MCF 10A (cell line): Measurements from ENCODE around the gene DCBLD1. TPM values are rescaled to one million over a fixed set of nuclear protein-coding genes. Genes with fewer than 3 reads are reported as not detected.
A peak's percentile ranks its signal among the peaks of the same experiment; 100 is the strongest.

Source experiments
- BruUV-seq: library from RNA; stranded (reverse); fragments of 400-500 nt; replicated peaks from 2 replicates; lab custom pipeline; 2021; lab: Mats Ljungman, UMichigan
- CTCF ChIA-PET: fragments of 300-600 bp; sonication (Branson Sonifier 250); formaldehyde crosslinking; extraction: SDS; loops from one replicate; lab custom pipeline; 2021; ENCODE audit warnings: antibody characterized with exemption, inconsistent platforms; lab: Yijun Ruan, JAX
- POLR2A ChIA-PET: fragments of 300-600, 350-650 bp; sonication (Branson Sonifier 250); formaldehyde crosslinking; extraction: SDS; loops from one replicate; lab custom pipeline; 2020; ENCODE audit warnings: antibody characterized with exemption, inconsistent platforms; lab: Yijun Ruan, JAX
- DNase-seq: peaks from one replicate; pipeline ENCODE4 v3.0.0-alpha.2; 2018; ENCODE audit not compliant: unreplicated experiment
- H3K27ac Mint-ChIP-seq: one replicate; pipeline ENCODE4 v1.8.0; 2022; ENCODE audit warnings: mild to moderate bottlenecking, low read depth, mixed read lengths; ENCODE audit not compliant: unreplicated experiment
- H3K27me3 Mint-ChIP-seq: one replicate; pipeline ENCODE4 v1.8.0; 2022; ENCODE audit warnings: mixed read lengths; ENCODE audit not compliant: insufficient read depth, unreplicated experiment
- H3K36me3 Mint-ChIP-seq: one replicate; pipeline ENCODE4 v1.8.0; 2022; ENCODE audit warnings: mild to moderate bottlenecking, moderate library complexity, mixed read lengths; ENCODE audit not compliant: insufficient read depth, unreplicated experiment
- H3K4me1 Mint-ChIP-seq: one replicate; pipeline ENCODE4 v1.8.0; 2022; ENCODE audit warnings: mixed read lengths; ENCODE audit not compliant: insufficient read depth, unreplicated experiment
- H3K4me3 Mint-ChIP-seq: one replicate; pipeline ENCODE4 v1.8.0; 2022; ENCODE audit warnings: mild to moderate bottlenecking, moderate library complexity, mixed read lengths; ENCODE audit not compliant: unreplicated experiment
- H3K9me3 Mint-ChIP-seq: one replicate; pipeline ENCODE4 v1.8.0; 2022; ENCODE audit warnings: mixed read lengths; ENCODE audit not compliant: unreplicated experiment
- CTCF ChIP-seq: fragments of 200-600 bp; IDR thresholded peaks from one replicate; pipeline ENCODE4 v1.8.0; 2022; ENCODE audit warnings: antibody characterized with exemption, mild to moderate bottlenecking; ENCODE audit not compliant: unreplicated experiment
- intact Hi-C: fragments of 100-400 bp; cut with micrococcal nuclease; formaldehyde crosslinking; loops from 2 replicates; pipeline ENCODE4 v1.14.1; 2022
- total RNA-seq: library from RNA; stranded (reverse); gene quantifications from 2 replicates; pipeline ENCODE4 v1.2.3, GENCODE V29; 2022

The DCBLD1 gene
- total RNA-seq, 1 experiment from 2014 or later = 25.4 TPM

GRCh38 chr6:117484052-117484646, 1.7 kb downstream of the DCBLD1 start:
- peak overlapping the region; percentile 82 for H3K27ac Mint-ChIP-seq
- BruUV-seq = TSS peak; percentile 28

GRCh38 chr6:117485433-117485832, 3.0 kb downstream of the DCBLD1 start:
- no peak for DNase-seq
- H3K4me3 Mint-ChIP-seq = peak overlapping the region; percentile 92
- H3K9me3 Mint-ChIP-seq = no peaks in the 10 kb centered on the region
- no peaks in the 10 kb centered on the region for H3K27me3 Mint-ChIP-seq
- ChIA-PET CTCF (interaction anchor here (0.7 to 4.6 kb wide), 6 partner anchors 11 to 117 kb away, joined by 3 to 23 read pairs (median 4); partner anchors contain the start of gene GOPC), POLR2A (interaction anchor here (0.7 to 8.3 kb wide), 9 partner anchors 10 to 116 kb away, joined by 3 to 165 read pairs (median 5); partner anchors contain the start of genes GOPC and ROS1)
- H3K4me1 Mint-ChIP-seq = peaks cover 17% of the 10 kb centered on the region
- intact Hi-C loops = no loop called here
- H3K36me3 Mint-ChIP-seq = peaks cover 6% of the 10 kb centered on the region
- no peak for TF ChIP-seq CTCF
- peak overlapping the region; percentile 75 for H3K27ac Mint-ChIP-seq
- no TSS peak for BruUV-seq

More at GRCh38 chr6:117484052-117484646, 1.7 kb downstream of the DCBLD1 start:
- Mint-ChIP-seq H3K36me3 (peaks cover 6% of the 10 kb centered on the region), H3K4me1 (peaks cover 17% of the 10 kb centered on the region), H3K27me3 (no peaks in the 10 kb centered on the region), H3K4me3 (peak overlapping the region; percentile 92), H3K9me3 (no peaks in the 10 kb centered on the region)
- no peak for DNase-seq
- intact Hi-C loops = loop anchor here (5.0 kb wide), 1 partner anchor 58 kb away; no protein-coding TSS in a partner anchor
- TF ChIP-seq CTCF = no peak
- ChIA-PET CTCF (interaction anchor here (0.6 to 4.6 kb wide), 12 partner anchors 13 to 295 kb away, joined by 3 to 23 read pairs (median 4); partner anchors contain the start of gene ROS1), POLR2A (interaction anchor here (0.7 to 8.3 kb wide), 18 partner anchors 11 to 239 kb away, joined by 3 to 165 read pairs (median 5); partner anchors contain the start of genes GOPC and ROS1)

- no peaks in the 10 kb centered on the region for H3K27me3 Mint-ChIP-seq
- peaks cover 25% of the 10 kb centered on the region for H3K4me1 Mint-ChIP-seq
- intact Hi-C loops = no loop called here
- H3K27ac Mint-ChIP-seq = peak overlapping the region; percentile 75
- TF ChIP-seq CTCF = no peak
- peaks cover 6% of the 10 kb centered on the region for H3K36me3 Mint-ChIP-seq
- H3K9me3 Mint-ChIP-seq = no peaks in the 10 kb centered on the region
- CTCF ChIA-PET = interaction anchor here (0.6 to 4.6 kb wide), 2 partner anchors 9 to 62 kb away, joined by 6 to 23 read pairs; partner anchors contain the start of gene ROS1
- POLR2A ChIA-PET = no interaction called here
- no peak overlapping the region for H3K4me3 Mint-ChIP-seq
- no TSS peak for BruUV-seq
- DNase-seq = no peak
These were observed 5.3 kb downstream of the DCBLD1 start for GRCh38 chr6:117487821-117488220.

GRCh38 chr6:117489003-117489402, 6.5 kb downstream of the DCBLD1 start:
- DNase-seq = no peak
- Mint-ChIP-seq H3K27me3 (no peaks in the 10 kb centered on the region), H3K9me3 (no peaks in the 10 kb centered on the region), H3K4me1 (peaks cover 30% of the 10 kb centered on the region), H3K27ac (no peak overlapping the region), H3K36me3 (peaks cover 6% of the 10 kb centered on the region), H3K4me3 (no peak overlapping the region)
- intact Hi-C loops = no loop called here
- no peak for TF ChIP-seq CTCF
- ChIA-PET CTCF (interaction anchor here (1.0 to 1.3 kb wide), 2 partner anchors 61 to 67 kb away, joined by 3 read pairs; no protein-coding TSS in a partner anchor), POLR2A (interaction anchor here (1.3 kb wide), 1 partner anchor 60 kb away, joined by 4 read pairs; no protein-coding TSS in a partner anchor)
- BruUV-seq = no TSS peak
